Right lobe of liver (tissue), 6 donors: ENCODE data around the gene PMEL. TPM values are rescaled to one million over a fixed set of nuclear protein-coding genes. Genes with fewer than 3 reads are reported as not detected.

ENCODE experiments used
- ATAC-seq, 4 donors: fragments of 200-7000 bp; cut with Tn5 transposase; one replicate each; pipeline ENCODE4 v1.9.1; 2020; ENCODE audit warnings: mild to moderate bottlenecking in 4 of 4, moderate library complexity in 4 of 4
- DNase-seq, 3 donors: peaks; one replicate each; pipeline ENCODE4 v3.0.0-alpha.2; 2020
- H3K27ac ChIP-seq, 3 donors: fragments of 200-600 bp; one replicate each; pipeline ENCODE4 v1.8.0; 2022
- H3K27me3 ChIP-seq, 2 donors: fragments of 200-600 bp; one replicate each; pipeline ENCODE4 v1.8.0; 2022
- H3K36me3 ChIP-seq, 4 donors: fragments of 200-600 bp; sonication (generic) in 1 of 4; one replicate each; pipeline versions ENCODE4 v1.5.1 to v1.8.0; 2017 to 2022; ENCODE audit warnings: control low read depth in 1 of 4
- H3K4me1 ChIP-seq, 4 donors: fragments of 200-600 bp; sonication (generic) in 1 of 4; one replicate each; pipeline versions ENCODE4 v1.5.1 to v1.8.0; 2017 to 2022; ENCODE audit warnings: control low read depth in 1 of 4
- H3K4me3 ChIP-seq, 3 donors: fragments of 200-600 bp; one replicate each; pipeline ENCODE4 v1.8.0; 2022
- H3K9me3 ChIP-seq, 4 donors: fragments of 200-600 bp; sonication (generic) in 1 of 4; one replicate each; pipeline versions ENCODE4 v1.5.1 to v1.8.0; 2017 to 2022; ENCODE audit warnings: control low read depth in 1 of 4
- CTCF ChIP-seq, 4 donors: fragments of 200-600 bp in 3 of 4; fragments of 450-650 bp in 1 of 4; IDR thresholded peaks; one replicate each; pipeline versions ENCODE4 v1.5.1 to v1.8.0; 2016 to 2022; ENCODE audit warnings: antibody characterized with exemption in 4 of 4, mild to moderate bottlenecking in 2 of 4
- POLR2A ChIP-seq: fragments of 450-650 bp; IDR thresholded peaks from one replicate; pipeline ENCODE4 v1.6.1; 2017; ENCODE audit warnings: antibody characterized with exemption, mild to moderate bottlenecking
- WGBS: methylation state at CpG from one replicate; pipeline ENCODE4 v1.1.6; 2018; ENCODE audit warnings: low coverage, low lambda C conversion rate; ENCODE audit not compliant: insufficient coverage; ENCODE audit errors: missing lambda C conversion rate; 5-methylcytosine and 5-hydroxymethylcytosine counted together
- intact Hi-C, 2 donors: fragments of 100-400 bp; cut with DNase I; formaldehyde crosslinking; loops; one replicate each; pipeline versions ENCODE4 v1.11.2 to v1.14.1; 2022
- total RNA-seq, 6 experiments: library from RNA; depleted of rRNA in 2 of 6; stranded (reverse); fragments of >200 nt in 2 of 6; fragmentation: NEBNext Ultra II Directional in 3 of 6; extraction: Animal tissue kit (Norgen Biotek cat#: 25700) in 3 of 6; gene quantifications; one replicate each; pipeline versions ENCODE4 v1.1.0 to v1.2.4, GENCODE V29; 2016 to 2023
- donor health status: DM: no; HTN: yes; CAD: no.
- donor health status: DM: no; HTN: no; CAD: no.
- donor health status: DM: no; HTN: no; CAD: no.
- donor health status: DM: no; HTN: yes; CAD: no.
- donor health status: DM: no; HTN: yes; CAD: no.

The PMEL gene
- total RNA-seq, 6 experiments from 2014 or later = 1.5 to 4.5 (median 2.7) TPM

- Histone ChIP-seq H3K27ac (no peak overlapping the region), H3K4me3 (no peak overlapping the region), H3K36me3 (no peaks in the 10 kb centered on the region), H3K27me3 (no peaks in the 10 kb centered on the region), H3K4me1 (no peaks in the 10 kb centered on the region), H3K9me3 (no peaks in the 10 kb centered on the region)
- WGBS = 62% methylated on average over 4 of the region's 4 CpGs
- no peak for ATAC-seq
- TF ChIP-seq POLR2A (no peak), CTCF (IDR thresholded peaks at IDR 0.05) (no peak)
- DNase-seq = no peak
- intact Hi-C loops = no loop called here
These were observed 23.8 kb downstream of the PMEL start for GRCh38 chr12:55942055-55942454.

- Histone ChIP-seq H3K4me1 (no peaks in the 10 kb centered on the region), H3K36me3 (no peaks in the 10 kb centered on the region), H3K9me3 (no peaks in the 10 kb centered on the region), H3K27ac (no peak overlapping the region), H3K27me3 (no peaks in the 10 kb centered on the region), H3K4me3 (no peak overlapping the region)
- 13% methylated on average over 8 of the region's 18 CpGs for WGBS
- intact Hi-C loops = no loop called here
- TF ChIP-seq CTCF (IDR thresholded peaks at IDR 0.05) (peak; percentile 83 to 96 (median 94)), POLR2A (no peak)
- DNase-seq (peak; percentile 78 to 84 (median 80)), ATAC-seq (peak; percentile 96 to 98 (median 97))
These were observed 25.6 kb downstream of the PMEL start for GRCh38 chr12:55940065-55940732.

- DNase-seq (no peak), ATAC-seq (no peak)
- no peak overlapping the region for H3K27ac ChIP-seq
- no peak overlapping the region for H3K4me3 ChIP-seq
- 94% methylated on average over 3 of the region's 8 CpGs for WGBS
- no peaks in the 10 kb centered on the region for H3K9me3 ChIP-seq
- H3K36me3 ChIP-seq = no peaks in the 10 kb centered on the region
- no peaks in the 10 kb centered on the region for H3K27me3 ChIP-seq
- H3K4me1 ChIP-seq = no peaks in the 10 kb centered on the region
- intact Hi-C loops = loop anchor here (5.0 to 10.0 kb wide), 4 partner anchors 104 to 197 kb away; partner anchors contain the start of genes GDF11 (in 2 of the 2), ORMDL2 (in 1 of the 2) and SARNP (in 1 of the 2)
- TF ChIP-seq CTCF (IDR thresholded peaks at IDR 0.05) (no peak), POLR2A (no peak)
These were observed 26.9 kb downstream of the PMEL start for GRCh38 chr12:55938826-55939501.

- ATAC-seq (no peak), DNase-seq (no peak)
- Histone ChIP-seq H3K9me3 (no peaks in the 10 kb centered on the region), H3K27me3 (no peaks in the 10 kb centered on the region), H3K4me3 (no peak overlapping the region), H3K36me3 (no peaks in the 10 kb centered on the region), H3K27ac (no peak overlapping the region), H3K4me1 (no peaks in the 10 kb centered on the region)
- WGBS = 63% methylated on average over 2 of the region's 2 CpGs
- TF ChIP-seq CTCF (IDR thresholded peaks at IDR 0.05) = no peak
- intact Hi-C loops = loop anchor here (5.0 to 10.0 kb wide), 4 partner anchors 103 to 196 kb away; partner anchors contain the start of genes GDF11 (in 2 of the 2), ORMDL2 (in 1 of the 2) and SARNP (in 1 of the 2)
These were observed 27.9 kb downstream of the PMEL start for GRCh38 chr12:55937981-55938380.
